Omental fat pad (tissue), 4 donors: ENCODE measurements around the gene CAMSAP2. TPM values are rescaled to one million over a fixed set of nuclear protein-coding genes. Genes with fewer than 3 reads are reported as not detected.

Experiments
- ATAC-seq: fragments of 150-250 bp; one replicate; pipeline ENCODE4 v1.9.1; 2016; ENCODE audit warnings: mild to moderate bottlenecking, moderate library complexity; ENCODE audit not compliant: low FRiP score
- DNase-seq: peaks from one replicate; pipeline ENCODE4 v3.0.0-alpha.2; 2019; ENCODE audit warnings: low spot score
- CTCF ChIP-seq, 3 donors: fragments of 450-650 bp; IDR thresholded peaks; one replicate each; pipeline ENCODE4 v1.5.1; 2016 to 2017; ENCODE audit warnings: antibody characterized with exemption in 3 of 3, mild to moderate bottlenecking in 3 of 3, moderate library complexity in 2 of 3
- total RNA-seq, 4 donors: library from RNA; depleted of rRNA; stranded (reverse); fragments of >200 nt; gene quantifications; one replicate each; pipeline ENCODE4 v1.1.0, GENCODE V29; 2016

CAMSAP2 gene
- total RNA-seq, 4 donors from 2014 or later, result 37.2 to 65.2 (median 44.5) TPM

- DNase-seq (no peak), ATAC-seq (no peak)
- TF ChIP-seq CTCF (IDR thresholded peaks at IDR 0.05), result no peak
Measured at GRCh38 chr1:200845360-200845759, 106.7 kb downstream of the CAMSAP2 start.

GRCh38 chr1:200846398-200846797, 107.7 kb downstream of the CAMSAP2 start:
- no peak for ATAC-seq
- no peak for TF ChIP-seq CTCF (IDR thresholded peaks at IDR 0.05)

GRCh38 chr1:200849430-200849829, 110.7 kb downstream of the CAMSAP2 start:
- ATAC-seq (no peak), DNase-seq (no peak)
- TF ChIP-seq CTCF (IDR thresholded peaks at IDR 0.05), result no peak

More at GRCh38 chr1:200846398-200846797, 107.7 kb downstream of the CAMSAP2 start:
- no peak for DNase-seq

- DNase-seq, result no peak
- no peak for TF ChIP-seq CTCF (IDR thresholded peaks at IDR 0.05)
- ATAC-seq, result no peak
Measured at GRCh38 chr1:200850554-200850953, 111.9 kb downstream of the CAMSAP2 start.

- ATAC-seq (no peak), DNase-seq (no peak)
- TF ChIP-seq CTCF (IDR thresholded peaks at IDR 0.05), result no peak
Measured at GRCh38 chr1:200856716-200857357, 118.1 kb downstream of the CAMSAP2 start.

GRCh38 chr1:200857804-200858203, 119.1 kb downstream of the CAMSAP2 start:
- TF ChIP-seq CTCF (IDR thresholded peaks at IDR 0.05), result no peak
- ATAC-seq, result no peak
- no peak for DNase-seq

GRCh38 chr1:200861937-200862647, 123.4 kb downstream of the CAMSAP2 start:
- ATAC-seq (no peak), DNase-seq (no peak)
- no peak for TF ChIP-seq CTCF (IDR thresholded peaks at IDR 0.05)
